Cortex of kidney (tissue), 1 donor: Measurements from ENCODE around the gene TOP1.

Experiments used
- DNase-seq: peaks from one replicate; lab custom pipeline; 2025; lab: John Stamatoyannopoulos, UW

TOP1 gene

DNA sequence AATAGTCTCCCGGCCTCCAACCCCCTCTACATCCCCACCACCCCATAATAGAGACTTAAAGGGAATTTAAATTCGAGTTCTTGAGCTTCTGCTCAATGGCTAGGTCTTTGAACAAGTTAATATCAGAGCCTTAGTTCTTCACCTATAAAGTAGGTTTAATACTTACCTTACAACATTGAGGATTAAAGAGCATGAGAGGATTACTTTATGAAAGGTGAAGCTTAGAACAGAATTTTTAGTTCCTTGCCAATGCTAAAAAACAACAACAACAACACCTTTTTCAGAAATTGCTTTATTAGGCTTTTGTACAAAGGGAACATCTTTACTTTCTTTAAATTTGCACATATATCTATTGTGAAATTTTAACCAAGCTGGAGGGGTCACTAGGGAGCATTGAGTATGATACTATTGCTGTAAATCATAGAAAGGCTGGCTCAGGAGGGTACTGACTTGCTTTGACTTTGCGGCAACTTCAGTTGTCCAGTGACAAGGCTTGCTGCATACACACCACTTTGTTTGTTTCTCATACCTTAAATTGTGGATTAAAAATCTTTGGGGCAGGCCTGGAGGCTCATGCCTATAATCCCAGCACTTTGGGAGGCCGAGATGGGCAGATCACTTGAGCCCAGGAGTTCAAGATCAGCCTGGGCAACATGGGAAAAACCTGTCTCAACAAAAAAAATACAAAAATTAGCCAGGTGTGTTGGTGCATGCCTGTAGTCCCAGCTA, 9.7 kb downstream of the TOP1 start:
- DNase-seq: no peak

GRCh38 chr20:41038878-41039404, 10.3 kb downstream of the TOP1 start:
- no peak for DNase-seq

GRCh38 chr20:41040855-41041254, 12.2 kb downstream of the TOP1 start:
- DNase-seq: no peak

GRCh38 chr20:41041693-41042092, 13.1 kb downstream of the TOP1 start:
- DNase-seq: no peak

GRCh38 chr20:41044409-41045062, 15.9 kb downstream of the TOP1 start:
- DNase-seq: no peak

GRCh38 chr20:41045671-41046070, 17.0 kb downstream of the TOP1 start:
- no peak for DNase-seq

- no peak for DNase-seq
Observed at GRCh38 chr20:41046716-41047115, 18.1 kb downstream of the TOP1 start.

DNA sequence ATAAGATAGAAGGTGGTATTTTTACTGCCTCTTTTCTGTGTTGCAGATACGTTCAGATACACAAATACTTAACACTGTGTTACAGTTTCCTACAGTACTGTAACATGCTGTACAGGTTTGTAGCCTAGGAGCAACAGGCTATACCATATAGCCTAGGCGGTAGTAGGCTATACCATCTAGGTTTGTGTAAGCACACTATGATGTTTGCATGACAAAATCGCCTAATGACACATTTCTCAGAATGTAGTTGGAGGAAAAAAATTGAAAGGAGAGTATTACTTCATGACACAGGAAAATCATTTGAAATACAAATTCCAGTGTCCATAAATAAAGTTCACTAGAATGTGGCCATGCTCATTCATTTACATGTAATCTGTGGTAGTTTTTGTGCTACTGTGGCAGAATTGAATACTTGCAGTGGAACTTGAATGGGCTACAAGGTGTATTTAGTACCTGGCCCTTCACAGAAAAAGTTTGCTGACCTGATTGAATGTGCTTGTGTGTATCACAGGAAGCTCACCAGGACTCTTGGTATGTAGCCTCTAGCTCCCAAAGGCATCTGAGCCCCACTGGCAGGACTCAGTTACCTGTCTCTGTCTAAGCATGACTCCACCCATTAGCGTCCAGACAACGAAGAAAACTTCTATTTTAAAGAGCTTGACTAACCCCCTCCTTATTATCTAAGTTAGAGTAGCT, 18.8 kb downstream of the TOP1 start:
- no peak for DNase-seq

DNA sequence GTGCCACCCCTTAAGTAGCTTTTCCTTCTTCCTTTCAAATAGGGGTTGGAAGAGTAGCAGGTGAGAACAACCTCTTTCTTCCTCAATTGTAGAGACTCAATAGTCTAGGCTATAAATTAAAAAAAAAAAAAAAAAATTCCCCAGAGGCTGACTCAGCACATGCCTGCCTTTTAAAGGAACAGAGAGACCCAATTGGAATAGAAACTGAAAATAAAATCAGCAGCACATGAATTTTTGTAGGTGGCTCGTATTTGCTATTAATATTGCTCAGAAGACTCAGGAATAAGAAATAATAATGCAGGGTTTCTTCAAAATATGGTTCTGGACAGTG, 19.3 kb downstream of the TOP1 start:
- no peak for DNase-seq

DNA sequence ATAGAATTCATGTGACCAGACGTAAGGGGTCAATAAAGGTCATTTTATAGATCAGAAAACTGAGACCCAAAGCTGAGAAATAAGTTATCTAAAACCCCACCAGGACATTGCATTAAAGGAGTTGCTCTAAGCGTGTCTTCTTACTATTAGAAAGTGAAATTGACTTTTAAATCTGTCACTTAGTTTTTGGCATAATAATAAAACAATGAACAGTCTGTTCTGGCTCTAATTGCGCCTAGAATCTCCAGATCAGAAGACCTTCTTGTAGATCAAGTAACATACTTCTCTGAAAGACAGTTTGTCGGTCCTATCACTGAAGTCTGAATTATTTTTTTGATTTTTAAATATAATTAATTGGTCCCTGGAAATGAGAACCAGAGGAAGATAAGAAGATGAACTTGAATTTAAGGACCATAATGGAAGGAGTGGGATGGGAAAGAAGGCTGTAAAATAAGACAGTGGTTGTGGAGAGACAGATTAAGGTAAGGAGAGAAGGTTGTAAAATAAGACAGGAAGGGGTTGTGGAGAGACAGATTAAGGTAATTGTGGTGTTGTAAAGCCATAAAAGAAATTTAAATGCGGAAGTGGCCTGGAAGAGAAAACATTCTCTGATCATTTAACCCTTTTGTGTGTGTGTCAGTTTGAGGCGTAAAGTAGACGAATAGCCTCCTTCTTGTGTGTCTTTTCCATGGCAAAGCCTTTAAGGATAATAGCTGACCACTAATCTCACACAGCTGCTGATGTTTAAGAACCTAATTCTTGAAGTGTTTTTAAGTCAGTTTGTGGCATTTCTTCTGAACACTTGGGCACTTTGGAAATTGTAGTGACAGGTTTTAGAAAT, 20.1 kb downstream of the TOP1 start:
- no peak for DNase-seq

GRCh38 chr20:41049451-41049850, 20.8 kb downstream of the TOP1 start:
- no peak for DNase-seq

GRCh38 chr20:41050361-41051008, 21.9 kb downstream of the TOP1 start:
- DNase-seq: no peak

- no peak for DNase-seq
Observed at GRCh38 chr20:41051009-41051825, 22.6 kb downstream of the TOP1 start.

GRCh38 chr20:41052742-41053419, 24.3 kb downstream of the TOP1 start:
- no peak for DNase-seq

DNA sequence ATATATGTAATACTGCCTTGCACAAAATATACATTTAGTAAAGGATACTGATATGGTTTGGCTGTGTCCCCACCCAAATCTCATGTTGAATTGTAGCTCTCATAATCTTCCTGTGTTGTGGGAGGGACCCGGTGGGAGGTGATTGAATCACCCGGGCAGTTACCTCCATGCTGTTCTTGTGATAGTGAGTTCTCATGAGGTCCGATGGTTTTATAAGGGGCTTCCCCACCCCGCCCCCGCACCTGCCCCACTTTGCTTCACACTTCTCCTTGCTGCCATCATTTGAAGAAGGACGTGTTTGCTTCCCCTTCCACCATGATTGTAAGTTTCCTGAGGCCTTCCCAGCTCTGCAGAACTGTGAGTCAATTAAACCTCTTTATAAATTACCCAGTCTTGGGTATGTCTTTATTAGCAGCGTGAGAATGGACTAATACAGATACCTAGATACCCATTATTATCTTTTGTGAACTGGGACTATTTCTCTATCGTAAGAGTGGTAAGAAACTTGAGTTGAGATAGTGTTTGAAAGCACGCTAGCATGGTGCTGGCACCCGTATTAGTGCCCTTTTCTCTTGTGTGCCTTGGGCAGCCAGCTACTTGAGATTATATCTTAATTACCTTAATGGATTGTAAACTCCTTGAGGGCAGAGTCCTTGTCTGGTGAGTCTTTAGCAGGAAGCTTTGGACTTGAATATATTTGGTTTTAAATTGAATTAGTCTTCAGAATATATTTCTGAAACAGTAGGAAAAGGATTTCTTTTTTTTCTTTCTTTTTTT, 25.6 kb downstream of the TOP1 start:
- no peak for DNase-seq

- DNase-seq: no peak
Observed at GRCh38 chr20:41054847-41055230, 26.2 kb downstream of the TOP1 start.

GRCh38 chr20:41055679-41056078, 27.1 kb downstream of the TOP1 start:
- no peak for DNase-seq

- DNase-seq: no peak
Observed at GRCh38 chr20:41057999-41058673, 29.5 kb downstream of the TOP1 start.
